ENCODE measurements around the gene ERCC6L.
"Not testable (repeated sequence)": the region's sequence is repeated elsewhere in the genome, so short reads cannot be mapped to it uniquely, and the experiment has no call there.

The ERCC6L gene

DNA sequence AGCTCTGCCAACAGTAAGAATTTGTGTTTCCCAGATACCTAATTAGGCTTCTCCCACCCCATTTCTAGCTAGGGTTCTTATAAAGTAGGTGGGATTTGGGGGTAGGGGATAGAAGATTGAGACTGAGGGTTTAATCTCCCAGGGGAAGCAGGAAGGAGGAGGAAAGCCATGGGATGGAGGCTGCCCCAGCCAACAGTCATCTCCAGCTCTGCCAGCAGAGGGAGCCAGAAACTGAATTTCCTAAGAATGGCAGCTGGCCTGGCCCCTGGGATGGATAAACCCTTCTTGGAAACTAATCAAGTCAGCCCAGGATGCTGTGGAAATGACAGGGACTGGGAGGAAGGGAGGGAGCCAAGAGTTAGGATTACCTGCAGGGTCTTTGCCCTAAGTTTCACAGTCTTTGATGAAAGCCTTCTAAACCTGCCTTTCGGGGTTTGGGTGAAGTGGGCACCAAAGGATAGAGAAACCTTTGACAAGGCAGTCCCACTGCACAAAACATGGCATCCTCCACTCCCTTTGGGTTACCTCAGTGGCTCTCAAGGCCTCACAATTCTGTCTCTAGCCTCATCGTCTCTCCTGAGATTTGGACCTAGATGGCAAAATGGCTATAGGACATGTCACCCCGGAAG is 6.7 kb upstream of the ERCC6L start:
- peak; percentile 54 for DNase-seq

DNA sequence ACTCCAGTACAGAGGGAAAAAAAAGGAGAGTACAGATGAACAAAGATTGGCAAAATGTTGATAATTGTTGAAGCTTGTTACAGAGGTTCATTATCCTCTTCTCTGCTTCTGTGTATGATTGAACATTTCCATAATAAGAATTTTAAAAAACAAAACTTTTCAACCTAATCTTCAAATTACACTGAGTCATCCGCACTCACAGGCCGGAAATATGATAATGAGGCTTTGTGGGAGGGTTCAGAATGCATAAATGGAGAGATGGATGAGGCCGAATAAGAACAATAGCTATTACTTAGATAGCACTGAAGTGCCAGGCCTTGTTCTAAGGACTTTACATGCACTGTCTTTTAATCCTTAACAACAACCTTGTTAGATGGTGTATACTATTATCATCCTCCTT is 4.6 kb upstream of the ERCC6L start:
- no peak for DNase-seq

DNA sequence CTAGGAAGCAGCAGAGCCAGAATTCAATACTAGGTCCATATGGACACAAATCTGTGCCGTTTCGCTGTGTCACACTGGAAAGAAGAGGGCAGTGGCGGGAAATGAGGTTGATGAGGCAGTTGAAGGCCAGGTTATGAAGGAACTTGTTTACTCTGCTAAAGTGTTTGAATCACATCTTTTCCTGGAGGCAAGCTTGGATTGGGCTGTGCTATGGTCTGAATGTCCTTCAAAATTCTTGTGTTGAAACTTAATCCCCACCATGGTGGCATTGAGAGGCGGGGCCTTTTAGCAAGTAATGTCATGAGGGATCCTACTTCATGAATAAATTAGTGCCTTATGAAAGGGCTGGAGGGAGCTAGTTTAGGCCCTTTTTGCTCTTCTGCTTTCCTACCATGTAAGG is 2.1 kb upstream of the ERCC6L start:
- DNase-seq: no peak

DNA sequence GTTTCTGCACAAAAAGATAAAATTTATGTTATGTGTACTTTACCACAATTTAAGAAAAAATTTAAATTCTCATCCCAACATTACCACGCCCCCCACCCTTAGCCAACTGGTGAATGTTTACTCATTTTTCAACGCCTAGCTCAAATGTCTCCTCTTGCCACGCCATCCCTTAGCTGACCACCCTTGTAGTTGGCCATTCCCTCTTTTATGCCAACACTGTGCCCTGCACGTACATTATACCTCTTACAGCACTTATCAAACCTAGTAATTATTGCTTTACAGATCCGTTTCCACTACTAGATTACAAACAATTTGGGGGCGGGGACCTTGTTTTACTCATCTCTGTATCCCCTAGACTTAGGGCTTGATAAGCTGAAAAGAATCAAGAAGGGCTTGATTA is 644 bp downstream of the ERCC6L start:
- DNase-seq: no peak

DNA sequence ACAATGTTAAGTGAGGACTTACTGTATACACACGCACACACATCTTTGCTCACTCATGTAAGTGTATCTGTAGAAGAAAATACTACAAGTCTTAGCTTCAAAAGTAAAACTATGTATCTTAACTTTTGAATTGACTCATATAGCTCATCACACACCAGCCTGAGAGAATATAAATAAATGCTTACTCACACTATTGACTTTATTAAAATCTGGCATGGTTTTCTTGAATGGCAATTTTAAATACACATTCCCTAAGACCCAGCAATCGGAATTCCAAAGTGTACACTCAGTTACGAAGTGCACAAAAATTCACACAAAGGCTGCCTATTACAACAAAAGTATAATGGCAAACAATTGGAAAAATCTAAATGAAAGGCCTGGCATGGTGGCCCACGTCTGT is 2.0 kb downstream of the ERCC6L start:
- DNase-seq: no peak

DNA sequence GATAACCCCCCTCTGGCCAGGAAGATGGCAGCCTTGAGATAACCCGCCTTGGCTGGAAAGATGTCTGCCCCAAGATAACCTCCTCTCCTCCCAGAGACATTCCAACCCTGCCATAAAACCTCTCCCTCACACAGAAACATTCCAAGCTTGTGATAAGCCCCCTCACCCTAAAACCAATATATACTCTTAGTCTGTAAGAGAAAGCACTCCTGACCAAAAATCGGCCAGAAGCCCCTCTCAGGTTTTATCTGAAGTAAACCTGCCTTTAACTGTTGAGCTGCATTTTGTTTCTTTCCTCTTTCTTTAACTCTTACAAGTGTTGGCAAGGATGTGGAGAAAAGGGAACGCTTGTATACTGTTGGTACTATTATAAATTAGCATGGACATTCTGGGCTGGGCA is 8.5 kb downstream of the ERCC6L start:
- DNase-seq: no peak

DNA sequence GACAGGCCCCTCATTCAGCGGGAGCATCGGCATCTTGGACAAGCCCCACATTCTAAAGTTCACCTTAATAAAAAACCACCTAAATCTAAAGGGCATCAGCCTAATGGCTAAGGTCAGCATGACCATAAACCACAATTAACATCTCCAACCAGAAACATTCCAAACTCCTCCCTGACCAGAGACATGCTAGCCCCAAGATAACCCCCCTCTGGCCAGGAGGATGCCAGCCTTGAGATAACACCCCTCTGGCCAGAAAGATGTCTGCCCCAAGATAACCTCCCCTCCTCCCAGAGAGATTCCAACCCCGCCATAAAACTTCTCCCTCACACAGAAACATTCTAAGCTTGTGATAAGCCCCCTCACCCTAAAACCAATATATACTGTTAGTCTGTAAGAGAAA is 18.5 kb downstream of the ERCC6L start:
- DNase-seq: not testable (repeated sequence)

DNA sequence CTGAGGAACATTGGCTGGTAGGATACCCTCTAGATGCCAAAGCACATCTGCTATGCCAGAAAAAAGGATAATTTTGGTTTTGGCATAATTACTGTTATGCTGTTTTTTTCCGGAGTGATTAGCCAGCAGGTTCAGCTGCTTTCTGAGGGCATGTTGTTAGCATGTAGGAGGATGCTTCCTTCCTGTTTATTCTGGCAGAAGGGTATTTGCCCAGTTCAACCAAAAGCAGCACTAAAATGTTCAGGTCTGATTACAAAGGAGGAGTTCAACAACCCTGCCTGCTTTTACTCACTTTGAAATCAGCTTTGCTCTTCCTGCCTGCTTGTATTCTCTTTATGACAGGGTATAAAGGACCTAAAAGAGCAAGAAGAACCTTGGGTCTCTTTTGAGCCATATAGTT is 21.9 kb downstream of the ERCC6L start:
- DNase-seq: no peak

DNA sequence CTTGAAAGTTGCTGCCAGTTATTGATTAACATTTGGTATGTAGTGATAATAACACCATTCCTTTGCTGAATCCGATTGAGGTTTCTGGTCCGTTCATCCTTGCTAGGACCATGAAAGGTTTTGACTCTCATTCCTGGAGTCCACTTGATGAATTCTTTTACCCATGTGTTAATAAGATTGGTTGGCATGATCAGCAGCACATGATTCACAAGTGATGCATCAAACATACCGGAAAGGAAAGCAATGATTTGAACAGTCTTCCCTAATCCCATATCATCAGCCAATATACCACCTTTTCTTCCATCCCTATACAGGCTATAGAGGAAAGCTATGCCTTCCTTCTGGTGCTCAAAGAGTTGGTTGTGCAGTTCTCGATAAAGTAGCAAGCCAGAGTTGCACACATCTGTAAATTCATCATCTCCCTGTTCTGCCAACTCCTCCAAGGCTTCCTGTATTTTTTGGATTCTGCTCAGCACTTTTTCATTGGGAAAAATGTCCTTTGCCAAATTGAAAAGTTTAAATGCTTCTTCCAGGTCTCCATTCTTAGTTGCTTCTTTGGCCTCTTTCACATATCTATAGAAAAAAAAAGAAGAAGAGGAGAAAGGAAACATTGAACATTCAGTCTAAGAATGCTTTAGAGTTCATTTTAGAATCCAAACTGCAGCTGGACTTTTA is 30.6 kb downstream of the ERCC6L start:
- no peak for DNase-seq

DNA sequence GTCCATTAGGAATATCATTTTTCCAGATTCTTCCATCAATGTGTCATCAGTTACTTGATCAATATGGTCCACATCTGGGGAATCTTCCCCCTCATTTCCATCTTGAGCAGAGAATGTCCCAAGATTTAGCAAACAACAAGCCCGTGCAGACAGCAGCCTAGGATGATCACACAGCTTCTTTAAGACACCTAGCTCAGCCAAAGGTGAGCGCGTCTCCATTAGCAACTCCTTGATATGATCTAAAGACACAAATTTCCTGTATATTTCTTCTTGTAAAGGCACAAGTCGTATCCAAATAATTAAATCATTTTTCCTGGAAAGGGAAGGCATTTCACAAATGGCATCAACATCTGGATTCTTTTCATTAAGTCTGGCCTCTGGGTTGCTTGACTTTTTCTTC is 31.5 kb downstream of the ERCC6L start:
- no peak for DNase-seq

DNA sequence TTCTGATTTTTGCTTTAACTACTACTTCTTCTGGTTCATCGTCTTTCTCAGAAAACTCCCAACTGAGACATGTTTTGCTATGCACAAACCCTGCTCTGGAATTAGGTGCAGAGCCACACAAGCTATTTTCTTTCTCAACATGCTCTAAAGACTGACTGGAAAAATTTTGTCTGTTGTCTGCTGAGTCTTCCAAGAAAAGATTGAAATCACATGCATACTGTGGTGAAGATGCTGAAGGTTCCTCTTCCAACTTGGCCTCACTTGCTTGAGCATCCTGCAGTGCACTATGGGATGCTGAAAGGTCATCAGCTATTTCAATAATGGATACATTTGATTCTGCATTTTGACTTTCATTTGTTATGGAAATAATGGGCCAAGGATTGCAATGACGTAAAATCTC is 33.1 kb downstream of the ERCC6L start:
- DNase-seq: no peak

DNA sequence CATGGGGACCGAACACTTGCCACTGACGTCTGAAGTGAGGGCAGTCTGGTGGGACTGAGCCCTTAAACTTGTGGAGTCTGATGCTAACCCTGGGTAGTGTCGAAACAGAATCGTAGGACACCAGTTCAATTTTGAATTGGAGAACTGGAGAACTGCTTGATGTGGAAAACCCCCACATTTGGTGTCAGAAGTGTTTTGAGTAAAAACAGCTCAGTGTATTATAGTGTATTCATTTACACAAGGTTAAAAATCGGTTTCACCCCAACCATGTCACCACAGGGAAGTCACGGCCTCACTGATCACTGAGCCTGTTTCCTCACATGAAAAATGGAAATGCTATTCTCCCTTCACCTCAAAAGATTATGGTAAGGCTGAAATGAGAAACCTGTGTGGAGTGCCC is 35.4 kb downstream of the ERCC6L start:
- DNase-seq: no peak

DNA sequence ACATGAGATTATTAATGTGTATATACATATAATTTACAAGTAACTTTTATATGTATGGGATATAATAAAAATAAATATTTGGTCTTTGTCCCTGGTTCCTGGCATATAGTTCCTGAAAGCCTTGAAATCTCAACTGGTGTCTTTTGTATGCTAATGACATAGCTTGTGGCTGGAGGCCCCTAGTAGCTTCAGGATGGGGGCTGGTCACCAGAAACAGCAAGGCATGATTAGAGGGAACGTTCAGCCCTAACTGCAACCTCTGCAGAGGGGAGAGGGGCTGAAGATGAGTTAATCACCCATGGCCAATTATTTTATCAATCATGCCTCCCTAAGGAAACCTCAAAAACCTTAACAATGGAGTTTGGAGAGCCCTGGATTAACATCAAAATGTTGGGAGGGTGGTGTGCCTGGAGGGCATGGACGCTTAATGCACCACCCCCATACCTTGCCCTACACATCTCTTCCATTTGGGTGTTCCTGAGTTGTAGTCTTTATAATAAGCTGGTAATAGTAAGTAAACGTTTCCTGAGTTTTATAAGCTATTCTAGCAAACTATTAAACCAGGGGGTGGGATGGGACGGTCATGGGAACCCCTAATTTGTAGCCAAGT is 35.9 kb downstream of the ERCC6L start:
- DNase-seq: no peak

DNA sequence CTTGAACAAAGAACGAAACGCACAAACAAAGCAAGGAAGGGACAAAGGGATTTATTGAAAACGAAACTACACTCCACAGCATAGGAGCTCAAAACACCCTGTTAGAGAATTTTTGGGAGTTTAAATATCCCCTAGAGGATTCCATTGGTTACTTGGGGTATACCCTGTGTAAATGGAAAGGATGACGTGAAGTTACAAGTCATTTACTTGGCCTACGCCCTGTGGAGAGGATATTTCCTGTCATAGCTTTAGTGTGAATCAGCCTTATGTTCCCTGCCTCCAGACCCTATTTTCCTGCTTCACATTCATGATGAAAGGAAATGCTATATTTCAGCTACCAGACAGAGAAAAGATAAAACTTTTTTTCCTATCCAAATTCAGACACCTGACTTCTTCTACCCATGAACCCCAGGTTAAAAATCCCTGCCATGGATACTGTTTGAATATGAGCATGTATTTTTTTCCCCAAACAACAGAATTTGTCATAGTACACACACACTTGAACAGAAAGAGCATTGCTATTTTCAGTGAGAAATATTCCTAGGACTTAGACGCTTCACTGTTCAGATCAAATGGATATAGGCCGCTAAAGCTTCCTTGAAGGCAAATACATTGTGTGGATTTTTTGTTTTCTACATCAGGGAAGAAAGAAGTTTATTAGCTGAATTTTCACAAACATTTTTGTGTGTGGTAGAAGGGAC is 36.8 kb downstream of the ERCC6L start:
- no peak for DNase-seq

DNA sequence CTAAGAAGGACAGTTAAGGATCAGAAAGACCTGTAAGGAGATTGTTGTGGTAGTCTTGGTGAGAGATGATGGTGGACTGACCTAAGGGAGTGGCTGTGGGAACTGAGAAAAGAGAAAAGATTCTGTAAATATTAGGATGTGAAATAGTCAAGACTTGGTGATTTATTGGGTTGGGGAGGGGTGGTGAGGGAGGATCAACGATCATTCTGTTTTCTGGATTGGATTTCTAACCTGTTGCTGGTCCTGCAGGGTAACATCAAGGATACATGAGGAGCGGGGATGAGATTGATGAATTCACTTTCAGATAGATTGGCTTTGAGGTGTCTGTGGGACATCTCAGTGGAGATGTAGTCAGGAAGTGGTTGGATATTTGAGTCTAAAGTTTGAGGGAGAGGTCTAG is 55.9 kb downstream of the ERCC6L start:
- DNase-seq: no peak

DNA sequence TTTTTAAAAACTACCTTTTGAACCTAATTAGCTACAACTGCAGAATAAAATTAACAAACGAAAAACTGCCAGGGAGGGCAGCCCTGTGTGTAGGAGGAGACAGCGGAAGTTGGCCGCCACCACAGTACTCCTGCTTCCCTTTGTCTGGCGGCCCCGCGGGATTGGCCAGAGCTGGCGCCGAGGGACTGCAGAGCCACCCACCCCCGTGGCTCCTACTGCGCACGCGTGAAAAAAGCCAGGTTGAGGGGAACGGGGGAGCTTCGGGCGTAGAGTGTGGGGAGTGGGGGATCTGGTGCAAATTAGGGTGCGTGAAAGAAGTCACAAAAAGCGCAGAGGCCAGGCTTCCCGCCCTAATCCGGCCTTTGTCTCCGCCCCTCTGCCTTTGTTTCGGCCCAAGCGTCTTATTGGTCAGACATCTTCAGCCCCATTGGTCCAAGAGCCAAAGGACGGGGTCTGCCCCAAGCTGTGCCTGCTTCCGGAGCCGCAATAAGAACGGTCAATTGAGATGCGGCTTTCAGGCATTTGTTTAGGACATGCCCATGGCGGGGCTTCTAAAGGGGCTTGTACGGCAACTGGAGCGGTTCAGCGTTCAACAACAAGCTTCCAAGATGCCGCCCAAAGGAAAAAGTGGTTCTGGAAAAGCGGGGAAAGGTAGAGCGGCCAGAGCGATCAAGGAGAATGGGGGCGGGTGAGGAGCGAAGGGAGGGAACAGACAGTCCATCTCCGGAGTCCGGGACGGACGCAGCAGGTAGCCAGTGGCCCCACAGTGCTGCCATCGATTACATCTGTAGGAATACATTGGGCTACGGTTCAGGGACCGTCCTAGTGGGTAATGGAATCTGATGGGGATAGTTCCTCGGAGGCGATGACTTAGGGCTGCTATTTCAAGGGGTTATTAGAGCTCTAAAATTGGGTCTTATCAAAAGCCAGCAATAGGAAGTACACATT is 57.4 kb downstream of the ERCC6L start, which contains the start of gene PIN4:
Gene PIN4, plus strand, starts transcription at position 580 of the 948 bp plus-strand sequence. Its CDS starts 29 bp downstream, at position 609.
- peak; percentile 87 for DNase-seq

DNA sequence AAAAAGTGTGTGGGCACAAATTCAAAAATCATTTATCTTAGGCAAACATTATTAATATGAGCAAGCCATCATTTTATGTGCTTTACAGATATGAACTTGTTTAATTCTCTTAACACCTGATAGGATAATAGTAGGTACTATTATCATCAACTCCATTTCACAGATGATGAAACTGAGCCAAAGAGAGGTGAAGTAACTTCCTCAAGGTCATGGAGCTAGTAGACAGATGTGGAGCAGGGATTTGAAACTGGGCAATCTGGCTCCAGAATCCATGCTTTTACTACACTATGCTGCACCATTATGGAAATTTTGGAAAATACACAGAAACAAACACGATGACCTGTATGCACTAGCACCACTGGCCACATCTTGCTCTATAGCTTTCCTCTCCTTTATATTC is 58.3 kb downstream of the ERCC6L start:
- no peak for DNase-seq

DNA sequence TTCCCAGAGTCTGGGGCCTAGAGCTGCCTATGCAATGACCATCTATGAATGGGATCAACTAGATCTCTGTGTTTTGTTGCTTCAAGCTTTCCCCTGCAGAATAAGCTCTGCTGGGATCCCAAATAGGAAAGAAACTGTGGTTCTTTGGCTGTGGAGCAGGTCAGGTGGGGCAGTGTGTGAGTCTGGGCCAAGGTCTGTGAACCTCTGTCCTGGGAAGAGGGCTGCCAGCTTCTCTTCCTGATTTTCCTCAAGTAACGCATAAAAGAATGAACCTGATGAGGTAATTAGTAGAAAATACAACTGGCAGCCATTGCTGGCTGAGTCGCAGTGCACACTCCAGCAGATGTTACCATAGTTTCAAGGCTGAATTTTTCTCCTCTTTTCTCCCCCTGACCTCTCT is 61.8 kb downstream of the ERCC6L start:
- DNase-seq: no peak

DNA sequence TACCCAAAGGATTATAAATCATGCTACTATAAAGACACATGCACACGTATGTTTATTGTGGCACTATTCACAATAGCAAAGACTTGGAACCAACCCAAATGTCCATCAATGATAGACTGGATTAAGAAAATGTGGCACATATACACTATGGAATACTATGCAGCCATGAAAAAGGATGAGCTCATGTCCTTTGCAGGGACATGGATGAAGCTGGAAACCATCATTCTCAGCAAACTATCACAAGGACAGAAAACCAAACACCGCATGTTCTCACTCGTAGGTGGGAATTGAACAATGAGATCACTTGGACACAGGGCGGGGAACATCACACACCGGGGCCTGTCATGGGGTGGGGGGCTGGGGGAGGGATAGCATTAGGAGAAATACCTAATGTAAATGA is 62.5 kb downstream of the ERCC6L start:
- not testable (repeated sequence) for DNase-seq

DNA sequence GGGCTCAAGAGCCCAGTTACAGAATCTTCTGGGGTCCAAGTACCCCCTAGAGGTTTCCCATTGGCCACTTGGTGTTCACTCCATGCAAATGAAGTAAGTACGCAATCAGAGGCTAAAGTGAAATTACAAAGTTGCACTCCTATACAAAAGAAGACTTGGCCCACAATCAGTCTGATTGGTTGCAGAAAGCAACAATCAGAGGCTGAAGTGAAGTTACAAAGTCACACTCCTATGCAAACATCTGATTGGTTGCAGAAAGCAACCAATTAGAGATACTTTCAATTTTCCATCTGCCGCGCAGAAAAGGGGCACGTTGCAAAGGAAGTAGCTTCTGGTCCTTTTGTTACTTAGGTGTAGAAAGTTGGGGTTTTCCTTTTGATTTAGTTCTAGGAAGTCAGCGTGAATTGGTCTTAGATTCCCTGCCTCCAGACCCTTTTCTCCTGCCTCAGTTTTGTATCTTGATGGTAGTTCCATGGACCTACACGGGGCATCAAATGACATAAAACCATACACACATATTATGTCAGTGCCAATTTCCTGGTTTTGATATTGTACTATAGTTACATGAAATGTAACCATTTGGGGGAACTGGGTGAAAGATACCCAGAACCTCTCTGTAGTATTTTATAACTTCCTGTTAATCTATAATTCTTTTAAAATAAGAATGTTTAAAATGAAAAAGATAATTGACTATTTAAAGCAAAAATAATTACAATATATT is 69.7 kb downstream of the ERCC6L start:
- DNase-seq: peak; percentile 13

DNA sequence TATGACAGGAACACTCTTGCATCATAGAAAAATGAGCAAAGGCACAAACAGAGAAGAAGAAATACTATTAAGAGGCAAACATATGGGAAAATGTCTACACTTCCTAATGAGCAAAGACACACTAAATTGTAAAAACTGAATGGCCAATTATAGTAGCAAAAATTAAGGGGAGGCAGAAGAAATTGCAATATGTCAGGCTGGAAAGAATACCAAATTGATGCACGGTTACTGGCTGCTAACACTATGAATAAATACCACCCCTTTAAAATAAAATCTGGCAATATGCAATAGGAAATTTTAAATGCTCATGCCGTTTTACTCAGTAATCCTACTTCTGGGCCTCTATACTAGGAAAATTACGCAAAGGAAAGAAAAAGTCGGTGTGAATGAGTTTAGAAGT is 73.3 kb downstream of the ERCC6L start:
- DNase-seq: no peak

DNA sequence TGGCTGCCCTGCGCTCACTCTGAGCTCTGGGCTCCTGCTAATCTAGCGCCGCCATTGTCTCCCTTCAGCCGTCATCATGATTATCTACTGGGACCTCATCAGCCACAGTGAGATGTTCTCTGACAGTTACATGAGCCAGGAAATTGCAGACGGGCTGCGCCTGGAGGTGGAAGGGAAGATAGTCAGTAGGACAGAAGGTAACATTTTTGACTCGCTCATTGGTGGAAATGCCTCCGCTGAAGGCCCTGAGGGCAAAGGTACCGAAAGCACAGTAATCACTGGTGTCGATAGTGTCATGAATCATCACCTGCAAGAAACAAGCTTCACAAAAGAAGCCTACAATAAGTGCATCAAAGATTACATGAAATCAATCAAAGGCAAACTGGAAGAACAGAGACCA is 79.1 kb downstream of the ERCC6L start:
- DNase-seq: no peak
